Body of pancreas (tissue), 4 donors: ENCODE data around the gene NBL1.

Experiments
- CTCF ChIP-seq, 7 experiments: fragments of 450-650 bp in 4 of 7; fragments of 200-600 bp in 3 of 7; sonication (generic) in 3 of 7; IDR thresholded peaks; one replicate each; pipeline ENCODE4 v1.5.1; 2016 to 2019; ENCODE audit warnings: antibody characterized with exemption in 7 of 7
- POLR2A ChIP-seq, 3 donors: fragments of 450-650 bp; IDR thresholded peaks; one replicate each; pipeline ENCODE4 v1.6.1; 2016; ENCODE audit warnings: antibody characterized with exemption in 3 of 3, mild to moderate bottlenecking in 2 of 3

- TF ChIP-seq CTCF (IDR thresholded peaks at IDR 0.05) (no peak), POLR2A (IDR thresholded peaks at IDR 0.05) (no peak)
Observed at GRCh38 chr1:19597496-19598309, 46.4 kb upstream of the NBL1 start.
